B cell (primary cell): ENCODE data around the gene NR5A1. TPM values are rescaled to one million over a fixed set of nuclear protein-coding genes. Genes with fewer than 3 reads are reported as not detected.

Experiments
- ATAC-seq: fragments of 200-7000 bp; cut with Tn5 transposase; one replicate; pipeline ENCODE4 v1.10.0; 2021; ENCODE audit warnings: low read depth, mild to moderate bottlenecking, moderate number of reproducible peaks, moderate library complexity
- CTCF ChIA-PET: fragments of 350-600 bp; sonication (Branson Sonifier 250); formaldehyde crosslinking; loops from one replicate; lab custom pipeline; 2021; ENCODE audit warnings: antibody characterized with exemption, inconsistent platforms; lab: Charles Lee
- POLR2A ChIA-PET: fragments of 350-600 bp; sonication (Branson Sonifier 250); formaldehyde crosslinking; loops from one replicate; lab custom pipeline; 2021; ENCODE audit warnings: antibody characterized with exemption; lab: Charles Lee
- DNase-seq: peaks from one replicate; pipeline ENCODE4 v3.0.0; 2013
- H2AFZ ChIP-seq: 2 replicates; pipeline ENCODE4 v1.6.1; 2012; ENCODE audit warnings: mild to moderate bottlenecking, low read depth, low read length; ENCODE audit not compliant: insufficient read depth, poor library complexity, severe bottlenecking
- H3K27ac ChIP-seq, 2 donors: 1 replicate in 1 of 2; 2 replicates in 1 of 2; pipeline ENCODE4 v1.5.1; 2012 to 2013; ENCODE audit warnings: low read length in 2 of 2, mild to moderate bottlenecking in 2 of 2, moderate library complexity in 1 of 2
- H3K27me3 ChIP-seq, 4 experiments: fragments of 200-600 bp in 1 of 4; sonication (generic) in 1 of 4; replicated peaks in 1 of 4; 1 replicate in 2 of 4; 2 replicates in 2 of 4; pipeline versions ENCODE4 v1.6.1 to v1.7.0; 2013 to 2016; ENCODE audit warnings: low read length in 3 of 4, mild to moderate bottlenecking in 2 of 4, mixed read lengths in 1 of 4, moderate library complexity in 1 of 4; ENCODE audit not compliant: insufficient read depth in 4 of 4, control insufficient read depth in 3 of 4; ENCODE audit errors: control extremely low read depth in 1 of 4
- H3K36me3 ChIP-seq, 2 experiments: replicated peaks in 1 of 2; 1 replicate in 1 of 2; 2 replicates in 1 of 2; pipeline versions ENCODE4 v1.6.1 to v1.7.1; 2013; ENCODE audit warnings: low read length in 1 of 2; ENCODE audit not compliant: insufficient read depth in 2 of 2, control insufficient read depth in 1 of 2; ENCODE audit errors: control extremely low read depth in 1 of 2, extremely low read depth in 1 of 2
- H3K4me1 ChIP-seq, 2 donors: fragments of 200-600 bp in 1 of 2; sonication (generic) in 1 of 2; 1 replicate in 1 of 2; 2 replicates in 1 of 2; pipeline versions ENCODE4 v1.5.1 to v1.6.1; 2013 to 2017; ENCODE audit warnings: low read length in 2 of 2; ENCODE audit not compliant: control insufficient read depth in 2 of 2, insufficient read depth in 2 of 2
- H3K4me2 ChIP-seq: replicated peaks from 2 replicates; pipeline ENCODE3; 2012; ENCODE audit warnings: mild to moderate bottlenecking, low read depth, low read length; ENCODE audit not compliant: poor library complexity, severe bottlenecking
- H3K4me3 ChIP-seq, 5 experiments: fragments of 200-600 bp in 1 of 5; sonication (generic) in 1 of 5; 1 replicate in 3 of 5; 2 replicates in 2 of 5; pipeline versions ENCODE4 v1.5.1 to v1.7.0; 2011 to 2016; ENCODE audit warnings: low read length in 4 of 5, mild to moderate bottlenecking in 4 of 5, low read depth in 2 of 5, control low read depth in 1 of 5, moderate library complexity in 1 of 5; ENCODE audit not compliant: insufficient read depth in 1 of 5; ENCODE audit errors: control extremely low read depth in 1 of 5, extremely low read depth in 1 of 5
- H3K79me2 ChIP-seq: fragments of 200-600 bp; sonication (generic); one replicate; pipeline ENCODE4 v1.6.0; 2016; ENCODE audit warnings: low read length; ENCODE audit not compliant: control insufficient read depth, insufficient read depth
- H3K9ac ChIP-seq: fragments of 200-600 bp; sonication (generic); 2 replicates; pipeline ENCODE4 v1.6.1; 2017; ENCODE audit warnings: mild to moderate bottlenecking, low read length, moderate library complexity
- H3K9me3 ChIP-seq, 3 donors: one replicate each; pipeline versions ENCODE4 v1.6.1 to v1.7.1; 2013; ENCODE audit warnings: low read length in 2 of 3; ENCODE audit not compliant: control insufficient read depth in 2 of 3, insufficient read depth in 1 of 3; ENCODE audit errors: control extremely low read depth in 1 of 3
- H4K20me1 ChIP-seq: 2 replicates; pipeline ENCODE4 v1.6.0; 2012; ENCODE audit warnings: mild to moderate bottlenecking, low read length; ENCODE audit not compliant: insufficient read depth, control insufficient read depth, poor library complexity, severe bottlenecking
- H3K27ac Mint-ChIP-seq: one replicate; pipeline ENCODE4 v1.8.0; 2021; ENCODE audit warnings: mixed read lengths
- H3K27me3 Mint-ChIP-seq: one replicate; pipeline ENCODE4 v1.8.0; 2021; ENCODE audit warnings: mixed read lengths
- H3K4me1 Mint-ChIP-seq: one replicate; pipeline ENCODE4 v1.8.0; 2021; ENCODE audit warnings: mixed read lengths
- H3K4me3 Mint-ChIP-seq: one replicate; pipeline ENCODE4 v1.8.0; 2021; ENCODE audit warnings: mixed read lengths
- H3K9me3 Mint-ChIP-seq: one replicate; pipeline ENCODE4 v1.8.0; 2022; ENCODE audit warnings: mixed read lengths; ENCODE audit not compliant: insufficient read depth
- CTCF ChIP-seq: fragments of 200-600 bp; IDR thresholded peaks from one replicate; pipeline ENCODE4 v1.8.0; 2022; ENCODE audit warnings: antibody characterized with exemption, mild to moderate bottlenecking
- EZH2 ChIP-seq: IDR thresholded peaks from 2 replicates; pipeline ENCODE4 v1.6.1; 2012; ENCODE audit warnings: borderline replicate concordance, low read depth, mild to moderate bottlenecking, moderate library complexity, low read length; ENCODE audit not compliant: insufficient read depth, poor library complexity, severe bottlenecking
- WGBS: methylation state at CpG from one replicate; pipeline ENCODE4 v1.1.5; 2013; ENCODE audit warnings: missing lambda C conversion rate; ENCODE audit not compliant: insufficient coverage; 5-methylcytosine and 5-hydroxymethylcytosine counted together
- intact Hi-C: fragments of 100-400 bp; cut with micrococcal nuclease; formaldehyde crosslinking; loops from one replicate; pipeline ENCODE4 v1.10.0; 2022
- polyA plus RNA-seq: library from polyadenylated mRNA; depleted of rRNA; stranded (reverse); fragments of >200 nt; gene quantifications from 2 replicates; pipeline ENCODE4 v1.2.3, GENCODE V29; 2012
- total RNA-seq, 2 donors: library from RNA; stranded (reverse); fragments of 120-200 nt in 1 of 2; gene quantifications; 1 replicate in 1 of 2; 2 replicates in 1 of 2; pipeline versions ENCODE4 v1.2.3 to v1.2.4, GENCODE V29; 2013 to 2022

NR5A1 gene
- total and polyA plus RNA-seq, 2 donors (not counting 1 experiment from before 2014, with no cell fraction given), result not detected

DNA sequence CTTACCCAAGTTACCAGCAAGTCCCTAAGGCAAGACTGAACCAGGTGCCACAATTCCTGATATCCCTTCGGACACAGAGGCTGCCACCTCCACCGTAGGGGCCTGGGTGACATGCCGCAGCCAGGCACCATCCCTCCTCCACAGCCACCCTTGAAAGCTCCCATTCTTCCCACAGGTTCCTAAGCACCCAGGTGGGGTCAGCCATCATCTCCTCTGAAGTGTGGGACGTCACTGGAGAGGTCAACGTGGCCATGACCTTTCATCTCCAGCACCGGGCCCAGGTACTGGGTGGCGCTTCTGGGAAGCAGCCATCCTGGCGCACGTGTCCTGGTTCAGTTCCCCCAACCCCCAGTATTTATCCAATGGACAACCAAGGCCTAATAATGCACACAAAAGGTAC is 48.8 kb downstream of the NR5A1 start:
- H3K27me3 ChIP-seq, result peaks cover 0 to 9% (median 2%) of the 10 kb centered on the region in 4 experiments
- POLR2A ChIA-PET, result no interaction called here
- CTCF ChIA-PET, result no interaction called here
- H2AFZ ChIP-seq, result no peak overlapping the region
- Mint-ChIP-seq H3K9me3 (peaks cover 2% of the 10 kb centered on the region), H3K4me1 (no peaks in the 10 kb centered on the region), H3K4me3 (no peak overlapping the region), H3K27me3 (peaks cover 3% of the 10 kb centered on the region), H3K27ac (no peak overlapping the region)
- H3K9ac ChIP-seq, result no peak overlapping the region
- no peak overlapping the region for H3K4me3 ChIP-seq
- H3K4me2 ChIP-seq, result no peak overlapping the region
- H3K4me1 ChIP-seq, result no peaks in the 10 kb centered on the region
- no peaks in the 10 kb centered on the region for H3K36me3 ChIP-seq
- H3K79me2 ChIP-seq, result no peaks in the 10 kb centered on the region
- intact Hi-C loops, result no loop called here
- WGBS, result 97% methylated on average over 5 of the region's 9 CpGs
- H3K27ac ChIP-seq, result no peak overlapping the region
- H4K20me1 ChIP-seq, result no peaks in the 10 kb centered on the region
- no peaks in the 10 kb centered on the region for H3K9me3 ChIP-seq
- DNase-seq (no peak), ATAC-seq (no peak)
- no peak for TF ChIP-seq EZH2
- no peak for TF ChIP-seq CTCF

DNA sequence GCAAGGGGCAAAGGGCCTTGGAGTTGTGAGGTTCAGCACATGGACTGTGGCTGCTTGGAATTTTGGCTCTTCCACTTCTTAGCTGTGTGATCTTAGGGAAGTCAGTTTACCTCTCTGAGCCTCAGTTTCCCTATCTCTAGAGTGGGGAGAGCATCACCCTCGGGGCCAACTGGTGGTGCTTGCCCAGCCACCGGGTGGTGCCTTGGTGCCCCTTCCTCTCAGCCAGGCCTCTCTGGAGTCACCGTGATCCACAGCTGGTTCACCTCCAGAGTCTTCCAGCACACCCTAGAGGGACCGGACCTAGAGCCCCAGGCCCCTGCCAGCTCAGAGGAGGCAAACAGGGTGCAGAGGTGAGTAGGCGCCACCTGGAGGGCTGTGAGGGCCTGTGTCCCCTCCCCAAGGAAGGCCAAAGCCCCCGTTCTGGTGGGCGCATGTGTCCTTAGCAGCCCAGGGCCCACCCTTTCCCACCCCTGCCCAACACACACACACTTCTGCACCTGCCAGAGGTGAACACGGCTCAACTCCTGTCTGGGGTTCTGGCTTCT is 49.2 kb downstream of the NR5A1 start:
- TF ChIP-seq EZH2 (no peak), CTCF (no peak)
- Histone ChIP-seq H3K4me1 (no peaks in the 10 kb centered on the region), H3K27ac (no peak overlapping the region), H2AFZ (no peak overlapping the region), H3K27me3 (peaks cover 0 to 9% (median 2%) of the 10 kb centered on the region in 4 experiments), H3K4me3 (no peak overlapping the region), H3K79me2 (no peaks in the 10 kb centered on the region), H4K20me1 (no peaks in the 10 kb centered on the region), H3K36me3 (no peaks in the 10 kb centered on the region), H3K9ac (no peak overlapping the region), H3K4me2 (no peak overlapping the region), H3K9me3 (no peaks in the 10 kb centered on the region)
- Mint-ChIP-seq H3K27me3 (peaks cover 3% of the 10 kb centered on the region), H3K4me3 (no peak overlapping the region), H3K9me3 (no peaks in the 10 kb centered on the region), H3K27ac (no peak overlapping the region), H3K4me1 (no peaks in the 10 kb centered on the region)
- ATAC-seq, result no peak
- POLR2A ChIA-PET, result no interaction called here
- CTCF ChIA-PET, result no interaction called here
- DNase-seq, result no peak
- WGBS, result 86% methylated on average over 7 of the region's 8 CpGs
- intact Hi-C loops, result no loop called here
